Activated T-cell treated with anti-CD3 and anti-CD28 coated beads, Interleukin-2, amount 50 U/mL, for 72 hours (primary cell): ENCODE results near the gene CACTIN. TPM values are rescaled to one million over a fixed set of nuclear protein-coding genes. Genes with fewer than 3 reads are reported as not detected.
"Not testable (repeated sequence)": the region's sequence is repeated elsewhere in the genome, so short reads cannot be mapped to it uniquely, and the experiment has no call there.

Experiments used
- ATAC-seq, 2 donors: fragments of 150-1000 bp; cut with Tn5 transposase; replicated peaks in 1 of 2; 2 replicates each; pipeline ENCODE4 v1.10.0; 2021; ENCODE audit warnings: moderate library complexity in 2 of 2, mild to moderate bottlenecking in 1 of 2
- DNase-seq, 2 donors: peaks; one replicate each; pipeline ENCODE4 v3.0.0; 2021 to 2022; ENCODE audit warnings: mixed read lengths in 1 of 2
- H3K27ac Mint-ChIP-seq: one replicate; pipeline ENCODE4 v1.8.0; 2022; ENCODE audit warnings: mild to moderate bottlenecking, moderate library complexity, mixed read lengths
- H3K27me3 Mint-ChIP-seq: one replicate; pipeline ENCODE4 v1.8.0; 2022; ENCODE audit warnings: low read depth, mixed read lengths
- H3K36me3 Mint-ChIP-seq, 2 donors: one replicate each; pipeline ENCODE4 v1.8.0; 2022; ENCODE audit warnings: mixed read lengths in 2 of 2, mild to moderate bottlenecking in 1 of 2; ENCODE audit not compliant: insufficient read depth in 2 of 2
- H3K4me1 Mint-ChIP-seq: one replicate; pipeline ENCODE4 v1.8.0; 2022; ENCODE audit warnings: low read depth, mixed read lengths
- H3K4me3 Mint-ChIP-seq, 2 donors: one replicate each; pipeline ENCODE4 v1.8.0; 2022; ENCODE audit warnings: mild to moderate bottlenecking in 2 of 2, mixed read lengths in 2 of 2, moderate library complexity in 2 of 2
- H3K9me3 Mint-ChIP-seq, 2 donors: one replicate each; pipeline ENCODE4 v1.8.0; 2022; ENCODE audit warnings: mixed read lengths in 2 of 2
- total RNA-seq, 2 donors: library from RNA; stranded (reverse); gene quantifications; one replicate each; pipeline ENCODE4 v1.2.3, GENCODE V29; 2022

The CACTIN gene
- total RNA-seq, 2 donors from 2014 or later, result 24.4 to 31.2 TPM

- H3K4me1 Mint-ChIP-seq, result no peaks in the 10 kb centered on the region
- H3K27me3 Mint-ChIP-seq, result no peaks in the 10 kb centered on the region
- DNase-seq (no peak), ATAC-seq (no peak)
- H3K36me3 Mint-ChIP-seq, result no peaks in the 10 kb centered on the region
- H3K4me3 Mint-ChIP-seq, result no peak overlapping the region
- H3K27ac Mint-ChIP-seq, result no peak overlapping the region
- H3K9me3 Mint-ChIP-seq, result no peaks in the 10 kb centered on the region
Measured at GRCh38 chr19:3636962-3637361, 10.4 kb upstream of the CACTIN start.

- Mint-ChIP-seq H3K27ac (no peak overlapping the region), H3K9me3 (no peaks in the 10 kb centered on the region), H3K4me3 (no peak overlapping the region), H3K36me3 (no peaks in the 10 kb centered on the region), H3K4me1 (no peaks in the 10 kb centered on the region), H3K27me3 (no peaks in the 10 kb centered on the region)
- ATAC-seq (no peak), DNase-seq (no peak)
Measured at GRCh38 chr19:3636506-3636905, 9.9 kb upstream of the CACTIN start.

GRCh38 chr19:3634496-3635045 lies 8.0 kb upstream of the CACTIN start:
- DNase-seq (no peak), ATAC-seq (no peak)
- Mint-ChIP-seq H3K4me1 (no peaks in the 10 kb centered on the region), H3K27ac (no peak overlapping the region), H3K36me3 (no peaks in the 10 kb centered on the region), H3K9me3 (no peaks in the 10 kb centered on the region), H3K27me3 (no peaks in the 10 kb centered on the region), H3K4me3 (no peak overlapping the region)

GRCh38 chr19:3633559-3633988 lies 7.0 kb upstream of the CACTIN start:
- ATAC-seq, result no peak
- H3K27me3 Mint-ChIP-seq, result no peaks in the 10 kb centered on the region
- H3K4me3 Mint-ChIP-seq, result no peak overlapping the region
- H3K36me3 Mint-ChIP-seq, result no peaks in the 10 kb centered on the region
- no peaks in the 10 kb centered on the region for H3K9me3 Mint-ChIP-seq
- no peaks in the 10 kb centered on the region for H3K4me1 Mint-ChIP-seq
- DNase-seq, result no peak
- no peak overlapping the region for H3K27ac Mint-ChIP-seq

- Mint-ChIP-seq H3K27ac (no peak overlapping the region), H3K9me3 (no peaks in the 10 kb centered on the region), H3K36me3 (no peaks in the 10 kb centered on the region), H3K27me3 (no peaks in the 10 kb centered on the region), H3K4me3 (no peak overlapping the region), H3K4me1 (no peaks in the 10 kb centered on the region)
- DNase-seq (no peak), ATAC-seq (peak in 1 of 2 donors; percentile 22)
Measured at GRCh38 chr19:3632739-3633558, 6.4 kb upstream of the CACTIN start.

- peaks cover 3% of the 10 kb centered on the region for H3K4me1 Mint-ChIP-seq
- H3K27ac Mint-ChIP-seq, result no peak overlapping the region
- no peak overlapping the region for H3K4me3 Mint-ChIP-seq
- H3K27me3 Mint-ChIP-seq, result no peaks in the 10 kb centered on the region
- no peaks in the 10 kb centered on the region for H3K9me3 Mint-ChIP-seq
- DNase-seq (no peak), ATAC-seq (no peak)
- no peaks in the 10 kb centered on the region for H3K36me3 Mint-ChIP-seq
Measured at GRCh38 chr19:3632098-3632497, 5.5 kb upstream of the CACTIN start.

GRCh38 chr19:3631053-3631861 lies 4.7 kb upstream of the CACTIN start:
- no peak for DNase-seq
- no peak overlapping the region for H3K4me3 Mint-ChIP-seq
- no peaks in the 10 kb centered on the region for H3K9me3 Mint-ChIP-seq
- H3K27ac Mint-ChIP-seq, result no peak overlapping the region
- no peaks in the 10 kb centered on the region for H3K27me3 Mint-ChIP-seq
- ATAC-seq, result no peak
- H3K4me1 Mint-ChIP-seq, result peaks cover 12% of the 10 kb centered on the region
- H3K36me3 Mint-ChIP-seq, result no peaks in the 10 kb centered on the region

- not testable (repeated sequence) for ATAC-seq, DNase-seq, H3K27ac Mint-ChIP-seq, H3K27me3 Mint-ChIP-seq, H3K4me3 Mint-ChIP-seq, H3K9me3 Mint-ChIP-seq, H3K36me3 Mint-ChIP-seq
- H3K4me1 Mint-ChIP-seq, result peaks cover 35% of the 10 kb centered on the region
Measured at GRCh38 chr19:3628766-3629165, 2.2 kb upstream of the CACTIN start.

- no peaks in the 10 kb centered on the region for H3K9me3 Mint-ChIP-seq
- H3K4me3 Mint-ChIP-seq, result peak overlapping the region; percentile 89 to 99
- peaks cover 35% of the 10 kb centered on the region for H3K4me1 Mint-ChIP-seq
- H3K27ac Mint-ChIP-seq, result no peak overlapping the region
- H3K36me3 Mint-ChIP-seq, result peaks cover under 1 to 4% of the 10 kb centered on the region in 2 donors
- H3K27me3 Mint-ChIP-seq, result no peaks in the 10 kb centered on the region
- DNase-seq (no peak), ATAC-seq (no peak)
Measured at GRCh38 chr19:3627351-3627723, 747 bp upstream of the CACTIN start.

GRCh38 chr19:3625996-3626472 lies 556 bp downstream of the CACTIN start:
- Mint-ChIP-seq H3K4me1 (peaks cover 35% of the 10 kb centered on the region), H3K9me3 (no peaks in the 10 kb centered on the region), H3K27me3 (no peaks in the 10 kb centered on the region), H3K36me3 (peaks cover 2 to 5% of the 10 kb centered on the region in 2 donors), H3K27ac (peak overlapping the region; percentile 80), H3K4me3 (peak overlapping the region; percentile 89 to 99)
- DNase-seq (peak in 1 of 2 donors; percentile 28), ATAC-seq (peak; percentile 1 to 7)

- Mint-ChIP-seq H3K9me3 (no peaks in the 10 kb centered on the region), H3K27ac (no peak overlapping the region), H3K4me3 (peak overlapping the region in 1 of 2 donors; percentile 52), H3K27me3 (no peaks in the 10 kb centered on the region), H3K4me1 (peaks cover 35% of the 10 kb centered on the region), H3K36me3 (peaks cover 2 to 5% of the 10 kb centered on the region in 2 donors)
- ATAC-seq, result no peak
- DNase-seq, result no peak
Measured at GRCh38 chr19:3623716-3624115, 2.9 kb downstream of the CACTIN start.

- Mint-ChIP-seq H3K4me3 (no peak overlapping the region), H3K4me1 (peaks cover 42% of the 10 kb centered on the region), H3K27me3 (no peaks in the 10 kb centered on the region), H3K9me3 (no peaks in the 10 kb centered on the region), H3K27ac (no peak overlapping the region), H3K36me3 (peaks cover 2 to 5% of the 10 kb centered on the region in 2 donors)
- DNase-seq, result no peak
- no peak for ATAC-seq
Measured at GRCh38 chr19:3622224-3622623, 4.4 kb downstream of the CACTIN start.

- Mint-ChIP-seq H3K27me3 (no peaks in the 10 kb centered on the region), H3K4me1 (peaks cover 39% of the 10 kb centered on the region), H3K27ac (no peak overlapping the region), H3K9me3 (no peaks in the 10 kb centered on the region), H3K4me3 (no peak overlapping the region), H3K36me3 (peaks cover 2 to 7% of the 10 kb centered on the region in 2 donors)
- ATAC-seq (no peak), DNase-seq (no peak)
Measured at GRCh38 chr19:3621689-3622088, 4.9 kb downstream of the CACTIN start.
